GM19351 (cell line): ENCODE results near the gene LAMB2.

Source experiments
- ATAC-seq: cut with Tn5 transposase; IDR thresholded peaks from one replicate; pipeline ENCODE4 v1.9.1; 2021; ENCODE audit warnings: mild to moderate bottlenecking, moderate library complexity; ENCODE audit not compliant: unreplicated experiment

LAMB2 gene

GRCh38 chr3:49132437-49133225 lies at the start of gene LAMB2:
LAMB2 (minus strand) TSS chr3:49133050; CDS start chr3:49132867, 183 bp downstream.
- no peak for ATAC-seq

GRCh38 chr3:49181351-49181750 lies 48.5 kb upstream of the LAMB2 start:
- no peak for ATAC-seq

GRCh38 chr3:49180116-49180515 lies 47.3 kb upstream of the LAMB2 start:
- no peak for ATAC-seq

GRCh38 chr3:49177073-49177472 lies 44.2 kb upstream of the LAMB2 start:
- ATAC-seq = no peak

- ATAC-seq = no peak
Observed at GRCh38 chr3:49175530-49175929, 42.7 kb upstream of the LAMB2 start.

- no peak for ATAC-seq
Observed at GRCh38 chr3:49174397-49174985, 41.6 kb upstream of the LAMB2 start.

- no peak for ATAC-seq
Observed at GRCh38 chr3:49173792-49174170, 40.9 kb upstream of the LAMB2 start.

- ATAC-seq = no peak
Observed at GRCh38 chr3:49173116-49173791, 40.4 kb upstream of the LAMB2 start.

GRCh38 chr3:49172551-49173041 lies 39.7 kb upstream of the LAMB2 start:
- ATAC-seq = no peak

GRCh38 chr3:49171775-49172500 lies 39.1 kb upstream of the LAMB2 start:
- ATAC-seq = no peak

- ATAC-seq = peak; percentile 76
Observed at GRCh38 chr3:49171119-49171774, 38.4 kb upstream of the LAMB2 start, which contains the start of gene KLHDC8B. KLHDC8B (plus strand) TSS chr3:49171598; CDS start chr3:49172770, 1,172 bp downstream.

GRCh38 chr3:49170744-49171118 lies 37.9 kb upstream of the LAMB2 start:
- no peak for ATAC-seq

GRCh38 chr3:49166752-49167556 lies 34.1 kb upstream of the LAMB2 start:
- ATAC-seq = no peak

GRCh38 chr3:49165771-49166751 lies 33.2 kb upstream of the LAMB2 start, which contains the start of gene CCDC71:
CCDC71 (minus strand) TSS chr3:49166331; CDS start chr3:49164208, 2,123 bp downstream.
- ATAC-seq = peak; percentile 74

GRCh38 chr3:49164983-49165720 lies 32.3 kb upstream of the LAMB2 start:
- ATAC-seq = no peak

- no peak for ATAC-seq
Observed at GRCh38 chr3:49163609-49164008, 30.8 kb upstream of the LAMB2 start.

- no peak for ATAC-seq
Observed at GRCh38 chr3:49162751-49163419, 30.0 kb upstream of the LAMB2 start.
